ENCODE results near the gene RAB6A.

Gene RAB6A

DNA sequence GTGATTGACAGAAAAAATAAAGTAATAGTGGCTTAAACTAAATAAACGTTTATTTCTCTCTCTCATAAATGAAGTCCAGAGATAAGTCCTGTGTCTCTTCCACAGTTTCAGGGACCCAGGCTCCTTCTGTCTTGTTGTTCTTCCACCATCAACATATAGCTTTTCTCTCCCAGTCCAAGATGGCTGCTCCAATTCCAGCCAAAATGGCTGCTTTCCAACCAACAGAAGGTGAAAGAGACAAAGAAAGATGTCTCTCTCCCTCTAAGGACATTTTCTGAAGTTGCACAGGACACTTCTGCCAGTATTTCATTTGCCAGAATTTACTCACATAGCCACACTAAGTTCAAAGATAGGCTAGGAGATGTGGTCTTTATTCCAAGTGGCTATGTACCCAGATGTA, 123.9 kb downstream of the RAB6A start:
- H3K4me3 ChIP-seq (replicated peaks in 1 of 2; ENCODE audit: low read depth in 2 of 2, low read length in 2 of 2), result no peak overlapping the region
- no peak for DNase-seq (ENCODE audit: low read depth in 2 of 2)
- TF ChIP-seq, protein P1, sequence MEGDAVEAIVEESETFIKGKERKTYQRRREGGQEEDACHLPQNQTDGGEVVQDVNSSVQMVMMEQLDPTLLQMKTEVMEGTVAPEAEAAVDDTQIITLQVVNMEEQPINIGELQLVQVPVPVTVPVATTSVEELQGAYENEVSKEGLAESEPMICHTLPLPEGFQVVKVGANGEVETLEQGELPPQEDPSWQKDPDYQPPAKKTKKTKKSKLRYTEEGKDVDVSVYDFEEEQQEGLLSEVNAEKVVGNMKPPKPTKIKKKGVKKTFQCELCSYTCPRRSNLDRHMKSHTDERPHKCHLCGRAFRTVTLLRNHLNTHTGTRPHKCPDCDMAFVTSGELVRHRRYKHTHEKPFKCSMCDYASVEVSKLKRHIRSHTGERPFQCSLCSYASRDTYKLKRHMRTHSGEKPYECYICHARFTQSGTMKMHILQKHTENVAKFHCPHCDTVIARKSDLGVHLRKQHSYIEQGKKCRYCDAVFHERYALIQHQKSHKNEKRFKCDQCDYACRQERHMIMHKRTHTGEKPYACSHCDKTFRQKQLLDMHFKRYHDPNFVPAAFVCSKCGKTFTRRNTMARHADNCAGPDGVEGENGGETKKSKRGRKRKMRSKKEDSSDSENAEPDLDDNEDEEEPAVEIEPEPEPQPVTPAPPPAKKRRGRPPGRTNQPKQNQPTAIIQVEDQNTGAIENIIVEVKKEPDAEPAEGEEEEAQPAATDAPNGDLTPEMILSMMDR (IDR thresholded peaks at IDR 0.05; ENCODE audit: low read depth, low read length), result no peak

DNA sequence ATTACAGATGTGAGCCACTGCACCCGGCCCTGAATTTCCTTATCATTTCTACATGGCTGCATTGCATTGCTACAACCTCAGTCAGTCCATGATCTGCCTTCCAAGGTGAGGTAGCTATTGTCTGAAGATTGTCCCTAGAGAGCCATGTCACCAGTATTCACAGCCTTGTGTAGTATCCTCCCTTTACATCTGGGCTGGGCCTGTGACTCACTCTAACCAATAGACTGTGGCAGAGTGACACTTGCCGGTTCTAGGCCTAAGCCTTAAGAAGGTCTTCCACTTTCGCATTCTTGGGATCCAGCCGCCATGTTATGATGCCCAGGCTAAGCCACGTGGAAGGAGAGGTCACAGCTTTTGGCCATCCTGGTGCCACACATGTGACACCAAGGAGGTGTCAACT, 124.6 kb downstream of the RAB6A start:
- no peak for DNase-seq (ENCODE audit: low read depth in 2 of 2)
- TF ChIP-seq, protein P1 (IDR thresholded peaks at IDR 0.05; ENCODE audit: low read depth, low read length), result no peak
- no peak overlapping the region for H3K4me3 ChIP-seq (replicated peaks in 1 of 2; ENCODE audit: low read depth in 2 of 2, low read length in 2 of 2)

DNA sequence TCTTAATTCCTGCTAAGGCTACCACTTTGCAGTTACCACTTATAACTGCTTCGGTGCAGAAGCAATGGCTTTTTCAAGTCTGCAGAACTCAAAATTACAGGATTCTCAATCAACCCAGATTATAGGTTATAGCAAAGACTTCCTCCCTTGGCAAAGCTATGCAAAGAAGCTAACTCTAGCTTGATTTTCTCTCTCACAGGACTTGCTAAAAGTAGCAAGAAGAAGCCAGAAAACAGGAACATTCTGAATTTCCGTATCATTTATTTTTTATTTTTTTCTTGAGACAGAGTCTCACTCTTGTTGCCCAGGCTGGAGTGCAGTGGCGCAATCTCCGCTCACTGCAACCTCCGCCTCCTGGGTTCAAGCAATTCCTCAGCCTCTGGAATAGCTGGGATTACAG, 125.2 kb downstream of the RAB6A start:
- TF ChIP-seq, protein P1 (IDR thresholded peaks at IDR 0.05; ENCODE audit: low read depth, low read length), result no peak
- no peak for DNase-seq (ENCODE audit: low read depth in 2 of 2)
- H3K4me3 ChIP-seq (replicated peaks in 1 of 2; ENCODE audit: low read depth in 2 of 2, low read length in 2 of 2), result no peak overlapping the region

DNA sequence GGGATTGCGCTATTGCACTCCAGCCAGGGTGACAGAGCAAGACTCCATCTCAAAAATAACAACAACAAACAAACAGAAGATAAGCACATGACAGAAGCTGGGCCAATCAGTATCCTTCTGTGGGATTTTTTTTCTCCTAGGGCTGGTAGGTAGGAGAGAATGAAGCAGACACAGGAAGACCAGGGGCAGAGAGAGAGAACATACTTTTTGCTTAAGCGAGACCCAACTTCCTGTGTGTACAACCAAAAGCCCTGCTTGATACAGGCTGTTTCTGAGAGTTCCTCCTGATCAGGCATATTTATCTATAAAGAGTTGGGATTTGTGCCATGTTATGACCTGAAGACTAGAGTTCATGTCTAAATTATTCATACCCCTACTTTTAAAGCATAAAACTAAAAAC, 126.9 kb downstream of the RAB6A start:
- TF ChIP-seq, protein P1 (IDR thresholded peaks at IDR 0.05; ENCODE audit: low read depth, low read length), result no peak
- H3K4me3 ChIP-seq (replicated peaks in 1 of 2; ENCODE audit: low read depth in 2 of 2, low read length in 2 of 2), result no peak overlapping the region
- no peak for DNase-seq (ENCODE audit: low read depth in 2 of 2)

DNA sequence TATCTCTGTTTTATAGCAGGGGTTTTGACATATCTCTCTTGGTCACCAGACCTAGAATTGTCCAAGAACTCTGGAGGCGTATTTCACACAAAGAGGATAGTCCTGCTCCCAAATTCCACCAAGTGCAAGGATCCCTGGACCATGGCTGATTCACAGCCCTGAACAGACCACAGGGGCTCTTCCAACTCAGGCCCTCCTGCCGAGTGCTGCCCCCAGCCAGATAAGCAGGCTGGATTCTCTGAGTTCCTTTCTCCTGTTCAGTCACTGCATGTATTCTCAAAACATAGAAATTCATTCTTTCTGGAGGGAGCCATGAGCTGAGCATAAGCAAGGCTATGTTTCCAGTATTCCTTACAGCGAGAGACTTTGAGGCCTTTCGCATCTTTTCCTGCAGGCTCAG, 127.9 kb downstream of the RAB6A start:
- DNase-seq (ENCODE audit: low read depth in 2 of 2), result no peak
- no peak overlapping the region for H3K4me3 ChIP-seq (replicated peaks in 1 of 2; ENCODE audit: low read depth in 2 of 2, low read length in 2 of 2)
- TF ChIP-seq, protein P1 (IDR thresholded peaks at IDR 0.05; ENCODE audit: low read depth, low read length), result no peak

DNA sequence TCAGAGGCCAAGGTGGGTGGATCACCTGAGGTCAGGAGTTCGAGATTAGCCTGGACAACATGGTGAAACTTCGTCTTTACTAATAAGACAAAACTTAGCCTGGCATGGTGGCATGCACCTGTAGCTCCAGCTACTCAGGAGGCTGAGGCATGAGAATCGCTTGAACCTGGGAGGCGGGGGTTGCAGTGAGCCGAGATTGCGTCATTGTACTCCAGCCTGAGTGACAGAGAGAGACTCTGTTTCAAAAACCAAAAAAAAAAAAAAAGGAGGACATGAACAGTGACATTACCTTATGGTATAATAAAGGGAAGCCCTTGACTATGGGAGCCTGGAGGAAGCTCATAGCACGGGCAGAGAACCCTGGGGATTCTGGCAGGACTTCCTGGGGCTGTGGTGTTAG, 131.0 kb downstream of the RAB6A start:
- no peak for DNase-seq (ENCODE audit: low read depth in 2 of 2)
- no peak overlapping the region for H3K4me3 ChIP-seq (replicated peaks in 1 of 2; ENCODE audit: low read depth in 2 of 2, low read length in 2 of 2)
- TF ChIP-seq, protein P1 (IDR thresholded peaks at IDR 0.05; ENCODE audit: low read depth, low read length), result no peak

DNA sequence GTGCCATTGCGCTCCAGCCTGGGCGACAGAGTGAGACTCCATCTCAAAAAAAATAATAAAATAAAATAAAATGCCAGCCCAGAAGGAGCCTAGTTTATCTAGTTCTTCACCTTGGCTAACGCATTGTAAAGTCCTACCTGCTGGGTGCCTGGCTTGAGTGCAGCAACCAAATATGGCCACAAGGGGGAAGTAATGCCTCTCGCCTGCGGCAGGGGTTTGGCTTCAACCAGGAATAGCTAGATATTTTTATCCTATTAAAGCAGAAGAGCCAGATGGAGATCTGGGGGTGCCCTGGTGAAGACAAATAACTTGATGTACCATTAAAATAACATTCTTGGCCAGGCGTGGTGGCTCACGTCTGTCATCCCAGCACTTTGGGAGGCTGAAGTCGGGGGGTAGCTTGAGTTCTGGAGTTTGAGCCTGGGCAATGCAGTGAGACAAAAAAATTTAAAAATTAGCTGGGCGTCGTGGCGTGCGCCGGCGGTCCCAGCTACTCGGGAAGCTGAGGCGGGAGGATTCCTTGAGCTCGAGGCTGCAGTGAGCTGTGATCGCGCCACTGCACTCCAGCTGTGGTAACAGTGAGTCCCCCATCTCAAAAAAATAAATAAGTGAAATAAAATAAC, 135.1 kb downstream of the RAB6A start:
- peak; percentile 72 to 76 for DNase-seq (ENCODE audit: low read depth in 2 of 2)
- H3K4me3 ChIP-seq (replicated peaks in 1 of 2; ENCODE audit: low read depth in 2 of 2, low read length in 2 of 2), result peak overlapping the region in 1 of 2 donors; percentile 30
- TF ChIP-seq, protein P1 (IDR thresholded peaks at IDR 0.05; ENCODE audit: low read depth, low read length), result peak; percentile 94

Data from cardiac fibroblast (primary cell).